Measurements from ENCODE around the gene CA6. TPM values are rescaled to one million over a fixed set of nuclear protein-coding genes. Genes with fewer than 3 reads are reported as not detected.

CA6 gene
- total and polyA plus RNA-seq, 2 experiments from 2014 or later = not detected

DNA sequence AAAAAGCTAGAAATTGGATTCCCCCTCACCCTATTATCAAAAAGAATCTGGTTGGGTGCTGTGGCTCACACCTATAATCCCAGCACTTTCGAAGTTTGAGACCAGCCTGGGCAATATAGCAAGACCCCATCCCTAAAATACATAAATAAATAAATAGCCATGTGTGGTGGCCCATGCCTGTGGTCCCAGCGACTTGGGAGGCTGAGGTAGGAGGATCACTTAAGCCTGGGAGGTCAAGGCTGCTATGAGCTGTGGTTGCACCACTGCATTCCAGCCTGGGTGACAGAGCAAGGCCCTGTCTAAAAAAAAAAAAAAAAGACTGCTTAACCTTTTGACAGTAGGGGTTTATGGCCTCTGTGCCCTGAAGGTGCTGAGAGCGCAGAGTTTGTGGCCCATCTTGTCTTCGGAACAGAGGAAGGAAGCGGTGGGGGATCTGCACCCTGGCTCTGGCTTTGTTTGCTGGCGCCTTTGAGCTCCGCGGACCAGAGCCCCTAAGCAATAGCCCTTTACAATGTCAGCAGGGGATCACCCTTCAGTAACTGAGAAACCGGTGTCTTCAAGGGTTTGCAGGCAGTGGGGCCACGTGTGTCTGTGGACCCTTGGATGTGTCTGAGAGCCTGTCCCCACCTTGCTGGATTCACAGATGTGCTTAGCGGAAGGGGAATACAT is 58.5 kb downstream of the CA6 start:
- Histone ChIP-seq H3K27me3 (no peaks in the 10 kb centered on the region), H3K9me3 (ENCODE audit: low read depth) (no peaks in the 10 kb centered on the region), H3K4me3 (no peak overlapping the region), H3K36me3 (no peaks in the 10 kb centered on the region), H3K27ac (no peak overlapping the region), H3K4me1 (ENCODE audit: low read depth) (no peaks in the 10 kb centered on the region)
- no peak for DNase-seq (ENCODE audit: low read depth in 1 of 2, low spot score in 1 of 2)
- TF ChIP-seq, protein P1, sequence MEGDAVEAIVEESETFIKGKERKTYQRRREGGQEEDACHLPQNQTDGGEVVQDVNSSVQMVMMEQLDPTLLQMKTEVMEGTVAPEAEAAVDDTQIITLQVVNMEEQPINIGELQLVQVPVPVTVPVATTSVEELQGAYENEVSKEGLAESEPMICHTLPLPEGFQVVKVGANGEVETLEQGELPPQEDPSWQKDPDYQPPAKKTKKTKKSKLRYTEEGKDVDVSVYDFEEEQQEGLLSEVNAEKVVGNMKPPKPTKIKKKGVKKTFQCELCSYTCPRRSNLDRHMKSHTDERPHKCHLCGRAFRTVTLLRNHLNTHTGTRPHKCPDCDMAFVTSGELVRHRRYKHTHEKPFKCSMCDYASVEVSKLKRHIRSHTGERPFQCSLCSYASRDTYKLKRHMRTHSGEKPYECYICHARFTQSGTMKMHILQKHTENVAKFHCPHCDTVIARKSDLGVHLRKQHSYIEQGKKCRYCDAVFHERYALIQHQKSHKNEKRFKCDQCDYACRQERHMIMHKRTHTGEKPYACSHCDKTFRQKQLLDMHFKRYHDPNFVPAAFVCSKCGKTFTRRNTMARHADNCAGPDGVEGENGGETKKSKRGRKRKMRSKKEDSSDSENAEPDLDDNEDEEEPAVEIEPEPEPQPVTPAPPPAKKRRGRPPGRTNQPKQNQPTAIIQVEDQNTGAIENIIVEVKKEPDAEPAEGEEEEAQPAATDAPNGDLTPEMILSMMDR (IDR thresholded peaks at IDR 0.05; ENCODE audit: low read depth, low read length) = no peak

- H3K4me1 ChIP-seq (ENCODE audit: low read depth) = no peaks in the 10 kb centered on the region
- H3K27ac ChIP-seq = no peak overlapping the region
- TF ChIP-seq, protein P1 (IDR thresholded peaks at IDR 0.05; ENCODE audit: low read depth, low read length) = peak; percentile 98
- H3K36me3 ChIP-seq = no peaks in the 10 kb centered on the region
- no peaks in the 10 kb centered on the region for H3K9me3 ChIP-seq (ENCODE audit: low read depth)
- no peak overlapping the region for H3K4me3 ChIP-seq
- no peaks in the 10 kb centered on the region for H3K27me3 ChIP-seq
- DNase-seq (ENCODE audit: low read depth in 1 of 2, low spot score in 1 of 2) = peak; percentile 89 to 90
Observed at GRCh38 chr1:9004700-9005394, 59.2 kb downstream of the CA6 start.

DNA sequence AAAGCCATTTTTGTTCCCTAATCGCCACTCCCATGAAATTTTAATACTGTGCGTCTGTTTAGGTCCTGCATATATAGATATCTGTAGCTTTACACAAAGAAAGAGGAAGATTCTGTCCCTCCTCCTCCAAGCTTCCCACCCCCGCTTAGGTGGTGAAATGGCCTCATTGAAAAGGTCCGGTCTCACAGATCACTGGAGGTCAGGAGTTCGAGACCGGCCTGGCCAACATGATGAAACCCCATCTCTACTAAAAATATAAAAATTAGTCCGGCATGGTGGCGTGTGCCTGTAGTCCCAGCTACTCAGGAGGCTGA is 59.7 kb downstream of the CA6 start:
- no peaks in the 10 kb centered on the region for H3K4me1 ChIP-seq (ENCODE audit: low read depth)
- no peak overlapping the region for H3K27ac ChIP-seq
- no peak overlapping the region for H3K4me3 ChIP-seq
- TF ChIP-seq, protein P1 (IDR thresholded peaks at IDR 0.05; ENCODE audit: low read depth, low read length) = no peak
- DNase-seq (ENCODE audit: low read depth in 1 of 2, low spot score in 1 of 2) = no peak
- H3K9me3 ChIP-seq (ENCODE audit: low read depth) = no peaks in the 10 kb centered on the region
- H3K36me3 ChIP-seq = no peaks in the 10 kb centered on the region
- no peaks in the 10 kb centered on the region for H3K27me3 ChIP-seq

DNA sequence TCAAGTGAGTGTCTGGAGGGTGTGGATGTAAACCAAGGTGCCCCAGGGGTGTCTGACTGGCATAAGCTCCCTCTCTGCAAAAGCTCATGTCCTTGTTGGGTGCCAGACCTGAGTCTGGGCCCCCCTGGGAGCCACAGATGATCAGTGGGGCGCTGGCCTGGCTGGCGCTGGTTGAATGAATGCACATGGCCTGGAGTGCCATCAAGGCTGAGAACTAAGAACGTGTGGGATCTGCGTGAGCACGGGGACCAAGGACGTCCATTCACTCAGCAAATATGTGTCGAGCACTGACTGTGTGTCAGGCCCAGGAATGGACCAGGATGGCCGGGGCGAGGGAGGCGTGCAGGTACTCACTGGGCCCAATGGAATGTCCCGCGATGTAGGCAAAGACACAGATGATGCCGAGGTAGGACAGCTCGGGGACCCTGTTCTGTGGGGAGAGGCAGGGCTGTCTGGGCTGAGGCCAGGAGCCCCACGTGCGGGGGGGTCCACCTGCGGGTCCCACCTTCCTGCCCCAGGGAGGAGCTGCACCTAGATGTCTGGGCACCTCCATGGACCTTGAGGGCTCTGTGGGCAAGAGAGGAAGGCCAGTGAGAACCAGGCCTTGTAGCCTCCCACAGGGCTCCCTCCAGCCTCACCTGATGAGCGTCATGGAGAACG is 61.4 kb downstream of the CA6 start:
- Histone ChIP-seq H3K27me3 (no peaks in the 10 kb centered on the region), H3K9me3 (ENCODE audit: low read depth) (no peaks in the 10 kb centered on the region), H3K27ac (no peak overlapping the region), H3K4me3 (no peak overlapping the region), H3K36me3 (no peaks in the 10 kb centered on the region), H3K4me1 (ENCODE audit: low read depth) (no peaks in the 10 kb centered on the region)
- TF ChIP-seq, protein P1 (IDR thresholded peaks at IDR 0.05; ENCODE audit: low read depth, low read length) = no peak
- no peak for DNase-seq (ENCODE audit: low read depth in 1 of 2, low spot score in 1 of 2)

DNA sequence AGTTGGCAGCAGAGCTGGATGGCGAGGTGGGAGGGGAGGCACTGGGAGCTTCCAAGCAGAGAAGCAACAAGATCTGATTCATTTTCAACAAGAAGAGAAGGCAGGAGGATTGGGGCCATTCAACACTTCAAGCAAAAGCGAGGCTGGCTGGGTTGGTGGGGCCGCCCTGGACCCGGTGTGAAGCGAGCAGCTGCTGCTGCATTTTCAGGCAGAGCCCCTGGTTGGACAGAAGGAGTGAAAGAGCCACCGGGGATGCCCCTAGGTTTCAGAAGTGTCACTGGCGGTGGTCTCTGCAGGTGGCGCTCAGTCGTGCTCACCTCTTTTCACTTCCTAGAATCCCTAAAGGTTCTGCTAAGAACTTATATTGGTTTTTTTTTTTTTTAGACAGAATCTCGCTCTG is 62.6 kb downstream of the CA6 start:
- Histone ChIP-seq H3K4me3 (no peak overlapping the region), H3K36me3 (no peaks in the 10 kb centered on the region), H3K9me3 (ENCODE audit: low read depth) (no peaks in the 10 kb centered on the region), H3K27ac (no peak overlapping the region), H3K27me3 (no peaks in the 10 kb centered on the region), H3K4me1 (ENCODE audit: low read depth) (no peaks in the 10 kb centered on the region)
- TF ChIP-seq, protein P1 (IDR thresholded peaks at IDR 0.05; ENCODE audit: low read depth, low read length) = no peak
- DNase-seq (ENCODE audit: low read depth in 1 of 2, low spot score in 1 of 2) = no peak

Measured in cardiac muscle cell (in vitro differentiated cells and primary cell).